Neural progenitor cell (in vitro differentiated cells): Measurements from ENCODE around the gene CACNA1D. TPM values are rescaled to one million over a fixed set of nuclear protein-coding genes. Genes with fewer than 3 reads are reported as not detected.

ENCODE experiments used
- DNase-seq: peaks from one replicate; pipeline ENCODE4 v3.0.0-alpha.2; 2016; ENCODE audit warnings: low spot score
- H2AFZ ChIP-seq: fragments of 200-600 bp; sonication (generic); replicated peaks from 2 replicates; pipeline ENCODE4 v1.6.1; 2016; ENCODE audit warnings: antibody characterized with exemption
- H3F3A ChIP-seq: fragments of 200-600 bp; sonication (generic); 2 replicates; pipeline ENCODE4 v1.6.1; 2016; ENCODE audit warnings: antibody characterized with exemption, low read depth
- H3K27ac ChIP-seq: fragments of 200-600 bp; sonication (generic); 2 replicates; pipeline ENCODE4 v1.5.1; 2016; ENCODE audit warnings: mild to moderate bottlenecking
- H3K27me3 ChIP-seq: fragments of 200-600 bp; sonication (generic); 2 replicates; pipeline ENCODE4 v1.6.1; 2016; ENCODE audit warnings: mild to moderate bottlenecking, moderate library complexity
- H3K36me3 ChIP-seq: fragments of 200-600 bp; sonication (generic); 2 replicates; pipeline ENCODE4 v1.5.1; 2016
- H3K4me1 ChIP-seq: fragments of 200-600 bp; sonication (generic); 2 replicates; pipeline ENCODE4 v1.6.1; 2016; ENCODE audit warnings: mixed run types
- H3K4me2 ChIP-seq: fragments of 200-600 bp; sonication (generic); 2 replicates; pipeline ENCODE4 v1.6.1; 2016
- H3K4me3 ChIP-seq: fragments of 200-600 bp; sonication (generic); 2 replicates; pipeline ENCODE4 v1.5.1; 2016
- H3K79me2 ChIP-seq: fragments of 200-600 bp; sonication (generic); 2 replicates; pipeline ENCODE4 v1.6.1; 2016; ENCODE audit warnings: low read depth
- H3K9ac ChIP-seq: fragments of 200-600 bp; sonication (generic); 2 replicates; pipeline ENCODE4 v1.6.1; 2016
- H3K9me3 ChIP-seq: fragments of 200-600 bp; sonication (generic); 2 replicates; pipeline ENCODE4 v1.5.1; 2016; ENCODE audit warnings: low read depth
- H4K20me1 ChIP-seq: fragments of 200-600 bp; sonication (generic); 2 replicates; pipeline ENCODE4 v1.6.1; 2016; ENCODE audit warnings: low read depth
- H3K27ac Mint-ChIP-seq: 3 replicates; pipeline ENCODE4 v1.8.0; 2021; ENCODE audit warnings: mixed read lengths
- H3K27me3 Mint-ChIP-seq: 2 replicates; pipeline ENCODE4 v1.8.0; 2022; ENCODE audit warnings: low read depth, mild to moderate bottlenecking, inconsistent platforms, moderate library complexity, mixed read lengths; ENCODE audit not compliant: insufficient read depth
- H3K36me3 Mint-ChIP-seq: 3 replicates; pipeline ENCODE4 v1.8.0; 2021; ENCODE audit warnings: mixed read lengths
- H3K4me1 Mint-ChIP-seq: 3 replicates; pipeline ENCODE4 v1.8.0; 2021; ENCODE audit warnings: mixed read lengths
- H3K4me3 Mint-ChIP-seq: 3 replicates; pipeline ENCODE4 v1.8.0; 2021; ENCODE audit warnings: mild to moderate bottlenecking, moderate library complexity, mixed read lengths
- H3K9me3 Mint-ChIP-seq: 3 replicates; pipeline ENCODE4 v1.8.0; 2020; ENCODE audit warnings: mixed read lengths
- CTCF ChIP-seq: fragments of 200-600 bp; sonication (generic); IDR thresholded peaks from 2 replicates; pipeline ENCODE4 v1.5.1; 2017; ENCODE audit warnings: antibody characterized with exemption, mild to moderate bottlenecking
- EZH2 ChIP-seq: fragments of 200-600 bp; sonication (generic); IDR thresholded peaks from 2 replicates; pipeline ENCODE4 v1.6.1; 2017; ENCODE audit warnings: antibody characterized with exemption, mild to moderate bottlenecking, moderate library complexity
- EZH2phosphoT487 ChIP-seq: fragments of 200-600 bp; sonication (generic); IDR thresholded peaks from 2 replicates; pipeline ENCODE4 v1.6.1; 2017; ENCODE audit warnings: antibody characterized with exemption
- total RNA-seq: library from RNA; depleted of rRNA; stranded (reverse); fragments of >200 nt; gene quantifications from 2 replicates; pipeline ENCODE4 v1.2.3, GENCODE V29; 2015; ENCODE audit warnings: low replicate concordance

CACNA1D gene
- total RNA-seq, 1 donor from 2014 or later, result 4.7 TPM

GRCh38 chr3:53597136-53597915, 102.9 kb downstream of the CACNA1D start:
- TF ChIP-seq CTCF (no peak), EZH2phosphoT487 (no peak), EZH2 (no peak)
- no peak overlapping the region for H3K4me2 ChIP-seq
- peak overlapping the region; percentile 65 for H2AFZ ChIP-seq
- Mint-ChIP-seq H3K4me1 (no peaks in the 10 kb centered on the region), H3K36me3 (no peaks in the 10 kb centered on the region), H3K27ac (no peak overlapping the region), H3K27me3 (no peaks in the 10 kb centered on the region), H3K4me3 (no peak overlapping the region), H3K9me3 (peaks cover 2% of the 10 kb centered on the region)
- H3K27ac ChIP-seq, result no peak overlapping the region
- DNase-seq, result no peak
- no peaks in the 10 kb centered on the region for H3K4me1 ChIP-seq
- H3F3A ChIP-seq, result no peaks in the 10 kb centered on the region
- no peak overlapping the region for H3K9ac ChIP-seq
- H3K4me3 ChIP-seq, result no peak overlapping the region
- no peaks in the 10 kb centered on the region for H3K27me3 ChIP-seq
- H3K36me3 ChIP-seq, result no peaks in the 10 kb centered on the region
- H3K9me3 ChIP-seq, result no peaks in the 10 kb centered on the region
- no peaks in the 10 kb centered on the region for H3K79me2 ChIP-seq
- no peaks in the 10 kb centered on the region for H4K20me1 ChIP-seq

- Histone ChIP-seq H4K20me1 (no peaks in the 10 kb centered on the region), H3K4me2 (no peak overlapping the region), H3K27me3 (no peaks in the 10 kb centered on the region), H3K9me3 (no peaks in the 10 kb centered on the region), H3K4me1 (no peaks in the 10 kb centered on the region), H2AFZ (no peak overlapping the region), H3K4me3 (no peak overlapping the region), H3K27ac (no peak overlapping the region), H3K36me3 (no peaks in the 10 kb centered on the region), H3F3A (no peaks in the 10 kb centered on the region), H3K9ac (no peak overlapping the region), H3K79me2 (no peaks in the 10 kb centered on the region)
- Mint-ChIP-seq H3K4me1 (no peaks in the 10 kb centered on the region), H3K36me3 (no peaks in the 10 kb centered on the region), H3K4me3 (no peak overlapping the region), H3K27ac (no peak overlapping the region), H3K9me3 (peaks cover 2% of the 10 kb centered on the region), H3K27me3 (no peaks in the 10 kb centered on the region)
- no peak for TF ChIP-seq CTCF
- TF ChIP-seq EZH2, result no peak
- no peak for TF ChIP-seq EZH2phosphoT487
- DNase-seq, result no peak
Observed at GRCh38 chr3:53599771-53600170, 105.4 kb downstream of the CACNA1D start.

GRCh38 chr3:53602866-53603265, 108.5 kb downstream of the CACNA1D start:
- Histone ChIP-seq H3K27ac (no peak overlapping the region), H3K36me3 (no peaks in the 10 kb centered on the region), H3K4me3 (no peak overlapping the region), H3K9me3 (no peaks in the 10 kb centered on the region), H3K4me2 (no peak overlapping the region), H3K79me2 (no peaks in the 10 kb centered on the region), H4K20me1 (no peaks in the 10 kb centered on the region), H3K4me1 (no peaks in the 10 kb centered on the region), H3F3A (no peaks in the 10 kb centered on the region), H2AFZ (no peak overlapping the region), H3K27me3 (no peaks in the 10 kb centered on the region), H3K9ac (no peak overlapping the region)
- no peak overlapping the region for H3K4me3 Mint-ChIP-seq
- TF ChIP-seq EZH2phosphoT487 (no peak), EZH2 (no peak), CTCF (no peak)
- no peak for DNase-seq
- H3K27ac Mint-ChIP-seq, result no peak overlapping the region
- H3K27me3 Mint-ChIP-seq, result no peaks in the 10 kb centered on the region
- H3K4me1 Mint-ChIP-seq, result no peaks in the 10 kb centered on the region
- no peaks in the 10 kb centered on the region for H3K36me3 Mint-ChIP-seq
- H3K9me3 Mint-ChIP-seq, result no peaks in the 10 kb centered on the region
